GM19025 (cell line): ENCODE measurements around the gene OSBPL5.

Experiments used
- ATAC-seq: cut with Tn5 transposase; IDR thresholded peaks from one replicate; pipeline ENCODE4 v1.9.1; 2021; ENCODE audit warnings: mild to moderate bottlenecking, low read depth, moderate library complexity; ENCODE audit not compliant: unreplicated experiment

OSBPL5 gene

DNA sequence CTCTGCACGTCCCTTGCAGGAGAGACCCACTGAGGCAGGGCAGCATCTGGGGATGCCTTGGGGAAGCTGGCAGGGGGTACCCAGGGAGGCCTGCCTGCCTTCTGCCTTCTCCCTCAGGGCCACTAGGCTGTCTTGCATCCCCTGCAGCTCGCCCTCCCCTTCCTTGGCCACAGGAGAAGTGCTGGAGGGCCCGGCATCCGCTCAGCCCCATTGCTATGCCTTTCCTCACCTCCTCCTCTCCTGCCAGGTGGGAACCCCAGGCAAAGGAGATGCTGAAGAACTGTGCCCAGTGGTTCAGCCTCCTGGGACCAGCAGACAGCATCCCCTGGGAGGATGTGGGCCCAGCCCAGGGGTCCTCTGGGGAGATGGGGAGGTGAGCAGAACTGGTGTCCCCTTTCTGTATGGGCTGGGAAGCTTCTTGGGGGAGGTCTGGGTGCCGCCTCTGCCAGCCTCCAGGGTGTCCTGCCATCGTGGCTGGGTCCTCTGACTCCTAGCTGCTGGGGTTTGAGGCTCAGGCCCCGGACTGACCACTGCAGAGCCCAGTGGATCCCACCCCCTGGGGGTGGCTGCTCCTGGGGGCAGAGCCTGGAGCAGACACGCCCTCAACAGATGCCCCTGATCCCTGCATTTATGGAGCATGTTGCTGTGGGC is 32.9 kb upstream of the OSBPL5 start:
- no peak for ATAC-seq

DNA sequence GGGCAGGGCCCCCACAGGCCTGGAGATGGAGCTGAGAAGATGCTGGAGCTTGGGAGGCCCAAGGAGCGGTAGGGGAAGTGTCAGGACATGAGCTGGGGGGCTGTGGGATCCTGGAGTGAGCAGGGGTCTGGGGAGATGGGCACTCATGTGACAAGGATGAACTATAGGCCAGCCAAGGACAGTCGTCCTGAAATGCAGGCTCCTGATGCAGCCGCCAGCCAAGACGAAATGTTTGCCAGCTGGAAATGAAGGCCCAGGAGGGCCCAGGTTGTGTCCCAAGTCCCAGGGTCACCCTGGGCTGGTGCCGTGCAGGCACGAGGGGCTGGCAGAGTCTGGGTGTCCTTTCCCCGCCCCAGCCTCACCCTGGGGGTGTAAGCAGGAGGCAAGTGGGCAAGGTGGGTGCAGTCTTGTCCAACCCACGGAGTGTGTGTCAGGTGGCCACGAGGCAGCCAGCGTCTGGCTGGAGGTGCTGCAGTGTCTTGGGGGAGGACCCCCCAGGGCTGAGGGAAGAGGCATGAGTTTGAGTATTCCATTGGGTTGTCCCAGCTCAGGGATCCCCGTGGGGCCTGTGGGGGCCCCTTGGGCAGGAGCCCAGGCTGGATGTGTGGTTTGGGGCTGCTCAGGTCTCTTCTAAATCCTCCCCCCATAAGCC is 32.1 kb upstream of the OSBPL5 start:
- no peak for ATAC-seq

- ATAC-seq: no peak
Measured at GRCh38 chr11:3196161-3197043, 31.3 kb upstream of the OSBPL5 start.

DNA sequence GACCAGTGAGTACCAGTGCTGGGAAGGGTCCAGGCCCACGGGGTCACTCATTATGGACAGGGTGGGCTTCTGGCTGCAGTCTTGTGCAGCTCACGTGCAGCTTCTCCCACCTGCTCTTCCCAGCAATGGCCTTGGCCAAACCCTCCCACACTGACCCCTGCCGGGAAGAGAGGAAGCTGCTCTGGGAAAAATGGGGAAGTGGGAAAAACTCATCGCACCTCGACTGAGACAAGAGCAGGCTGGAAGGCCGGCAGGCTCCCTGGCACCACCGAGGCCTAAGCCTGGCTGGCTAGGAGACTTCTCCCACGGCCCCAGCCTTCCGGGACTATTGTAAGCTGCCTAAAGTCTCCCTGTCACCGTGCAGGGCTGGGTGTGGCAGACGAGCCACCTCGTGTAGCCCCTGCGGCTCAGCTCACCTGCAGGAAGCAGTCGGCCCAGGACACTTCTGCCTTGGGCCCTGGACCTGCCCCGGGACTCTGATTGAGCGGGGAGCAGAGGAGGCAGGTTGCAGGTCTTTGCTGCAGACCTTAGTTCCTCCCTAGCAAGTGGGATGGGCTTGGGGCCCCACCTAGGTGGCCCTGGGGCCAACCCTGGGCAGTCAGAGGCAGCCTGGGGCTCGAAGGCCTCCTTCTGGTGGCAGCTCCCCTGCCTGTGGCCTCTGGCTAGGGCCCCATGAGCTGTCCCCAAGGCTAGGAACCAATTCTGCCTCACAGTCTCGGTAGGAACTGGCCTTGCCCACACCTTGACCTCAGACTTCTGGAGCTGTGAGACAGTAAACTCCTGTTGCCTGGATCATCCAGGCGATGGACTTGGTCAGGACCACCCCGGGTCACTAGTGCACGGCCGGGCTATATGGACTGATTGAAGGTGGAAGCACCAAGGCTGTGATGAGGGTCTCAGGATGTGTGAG is 30.4 kb upstream of the OSBPL5 start:
- ATAC-seq: no peak

- ATAC-seq: no peak
Measured at GRCh38 chr11:3194016-3194816, 29.1 kb upstream of the OSBPL5 start.

DNA sequence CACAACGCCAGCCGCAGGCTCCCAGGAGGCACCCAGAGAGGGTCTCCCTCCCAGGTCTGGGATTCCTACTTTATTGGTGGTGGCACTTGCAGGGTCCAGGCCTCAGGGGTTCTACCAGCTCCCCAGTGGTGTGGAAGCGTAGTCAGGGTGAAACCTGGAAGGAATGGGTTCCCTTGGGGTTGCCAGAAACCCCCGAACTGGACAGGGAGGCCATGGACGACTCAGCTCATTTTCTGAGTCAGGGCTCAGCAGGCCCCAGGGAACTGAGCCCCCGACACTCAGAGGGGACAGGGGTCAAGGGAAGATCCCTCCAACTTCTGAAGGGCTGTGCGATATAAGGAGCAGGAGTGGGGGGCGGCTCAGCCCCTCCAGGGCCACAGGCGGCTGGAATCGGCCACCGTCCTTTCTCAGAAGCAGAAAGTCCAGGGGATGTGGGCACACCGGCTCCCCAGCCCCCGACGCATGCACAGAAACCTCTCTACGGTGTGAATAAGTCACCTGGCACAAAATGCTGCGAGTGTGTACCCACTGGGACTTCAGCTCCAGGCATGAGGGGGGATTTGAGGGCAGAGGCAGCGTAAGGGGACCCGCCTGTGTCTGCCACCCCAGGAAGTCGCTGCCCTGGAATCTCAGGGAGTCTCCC is 28.4 kb upstream of the OSBPL5 start:
- ATAC-seq: no peak

DNA sequence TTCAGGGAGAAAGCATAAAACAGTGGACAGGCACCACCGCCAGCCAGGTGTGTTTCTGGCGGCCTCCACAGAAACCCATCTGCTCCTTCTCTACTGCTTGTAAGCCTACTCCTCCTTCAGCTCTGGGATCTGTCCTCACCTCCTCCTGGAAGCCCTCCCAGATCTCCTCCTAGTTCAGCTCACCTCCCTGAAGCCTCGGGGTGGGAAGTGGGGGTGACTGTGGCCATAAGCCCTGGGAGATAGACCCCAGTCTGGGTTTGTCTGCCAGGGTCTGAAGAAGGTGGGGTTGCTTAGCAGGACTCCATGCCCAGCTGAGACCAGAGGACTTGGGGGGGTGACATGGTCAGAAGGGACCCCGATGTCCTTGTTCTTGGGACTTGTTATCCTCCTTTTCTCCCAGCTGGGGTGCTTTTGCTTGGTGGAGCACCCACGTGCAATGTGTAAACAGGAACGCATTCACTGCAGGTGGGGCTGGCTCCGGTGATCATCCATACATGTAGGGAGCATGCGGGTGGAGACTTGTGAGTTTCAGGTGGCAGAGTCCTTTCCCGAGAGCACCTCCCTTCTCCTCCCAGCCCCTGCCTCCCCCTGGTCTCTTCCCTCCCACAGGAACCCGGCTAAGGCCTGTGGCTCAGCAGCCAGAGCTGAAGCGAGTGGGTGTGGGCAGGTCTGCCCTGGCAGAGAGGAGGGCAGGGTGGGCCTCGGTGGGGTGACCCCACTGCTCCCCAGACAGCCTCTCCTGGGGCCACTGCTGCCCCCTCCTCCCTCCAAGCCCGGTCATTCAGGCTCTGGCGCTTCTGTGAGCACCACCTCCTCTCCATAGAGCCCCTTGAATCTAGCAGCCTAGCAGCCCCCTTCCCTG is 27.6 kb upstream of the OSBPL5 start:
- ATAC-seq: no peak

GRCh38 chr11:3191586-3192324 is 26.6 kb upstream of the OSBPL5 start:
- ATAC-seq: no peak

GRCh38 chr11:3190600-3190999 is 25.5 kb upstream of the OSBPL5 start:
- ATAC-seq: no peak

DNA sequence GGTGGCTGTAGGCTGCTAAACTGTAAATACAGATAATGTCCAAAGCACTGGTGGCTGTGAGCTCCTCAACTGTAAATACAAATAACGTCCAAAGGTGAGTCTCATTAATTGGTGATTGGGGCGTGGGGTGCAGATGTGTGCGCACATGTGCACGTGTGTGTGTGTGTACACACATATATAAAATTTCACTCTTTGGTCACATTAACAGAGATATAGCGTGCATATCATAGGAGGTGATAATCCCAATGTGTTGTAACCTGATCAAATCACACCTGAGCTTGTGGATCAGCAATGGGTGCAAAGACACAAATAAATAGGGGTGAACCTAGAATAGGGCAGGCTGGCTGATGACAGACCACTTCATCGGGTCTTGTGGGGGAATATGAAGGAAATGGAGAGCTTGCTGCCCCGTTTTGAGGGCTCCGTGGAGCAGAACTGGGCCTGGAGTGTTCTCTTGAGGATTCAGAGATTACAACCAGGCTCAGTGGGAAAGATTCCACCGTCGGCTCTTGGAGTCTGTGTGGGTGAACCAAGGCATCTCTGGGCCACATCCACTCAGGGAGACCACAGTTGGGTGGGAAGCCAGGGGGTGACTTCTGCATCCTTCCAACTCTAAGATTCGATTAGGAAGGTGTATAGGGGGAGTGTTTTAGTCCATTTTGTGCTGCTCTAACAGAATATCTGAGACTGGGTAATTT is 24.9 kb upstream of the OSBPL5 start:
- ATAC-seq: no peak

DNA sequence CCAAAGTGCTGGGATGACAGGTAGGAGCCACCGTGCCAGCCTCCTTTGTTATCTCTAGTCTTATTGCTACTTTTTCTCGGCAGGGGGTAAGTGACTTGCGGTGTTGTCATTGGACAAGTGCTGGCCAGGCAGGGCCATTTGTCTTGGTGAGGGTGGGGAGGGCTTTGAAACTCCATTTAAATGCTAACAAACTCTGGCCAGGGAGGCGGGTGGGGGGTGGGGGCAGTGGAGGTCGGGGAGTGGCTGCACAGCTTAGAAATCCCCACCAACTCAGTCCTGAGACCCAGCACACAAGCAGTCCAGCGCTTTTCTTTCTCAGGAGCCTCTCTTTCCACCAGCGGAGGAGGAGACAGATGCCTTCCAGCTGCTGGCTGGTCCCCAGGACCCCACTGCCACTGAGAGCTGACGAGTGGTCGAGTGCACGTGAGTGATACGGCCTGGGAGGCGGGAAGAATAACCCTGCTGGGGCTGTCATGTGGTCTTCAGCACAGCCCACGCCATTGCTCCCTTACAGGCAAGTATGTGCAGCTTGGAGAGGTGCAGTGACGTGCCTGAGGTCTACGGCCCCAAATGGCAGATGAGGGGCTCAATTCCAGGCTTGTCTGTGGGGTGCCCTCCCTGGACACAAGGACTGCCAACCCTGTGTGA is 24.2 kb upstream of the OSBPL5 start:
- ATAC-seq: no peak

GRCh38 chr11:3188496-3189195 is 23.5 kb upstream of the OSBPL5 start:
- ATAC-seq: no peak

DNA sequence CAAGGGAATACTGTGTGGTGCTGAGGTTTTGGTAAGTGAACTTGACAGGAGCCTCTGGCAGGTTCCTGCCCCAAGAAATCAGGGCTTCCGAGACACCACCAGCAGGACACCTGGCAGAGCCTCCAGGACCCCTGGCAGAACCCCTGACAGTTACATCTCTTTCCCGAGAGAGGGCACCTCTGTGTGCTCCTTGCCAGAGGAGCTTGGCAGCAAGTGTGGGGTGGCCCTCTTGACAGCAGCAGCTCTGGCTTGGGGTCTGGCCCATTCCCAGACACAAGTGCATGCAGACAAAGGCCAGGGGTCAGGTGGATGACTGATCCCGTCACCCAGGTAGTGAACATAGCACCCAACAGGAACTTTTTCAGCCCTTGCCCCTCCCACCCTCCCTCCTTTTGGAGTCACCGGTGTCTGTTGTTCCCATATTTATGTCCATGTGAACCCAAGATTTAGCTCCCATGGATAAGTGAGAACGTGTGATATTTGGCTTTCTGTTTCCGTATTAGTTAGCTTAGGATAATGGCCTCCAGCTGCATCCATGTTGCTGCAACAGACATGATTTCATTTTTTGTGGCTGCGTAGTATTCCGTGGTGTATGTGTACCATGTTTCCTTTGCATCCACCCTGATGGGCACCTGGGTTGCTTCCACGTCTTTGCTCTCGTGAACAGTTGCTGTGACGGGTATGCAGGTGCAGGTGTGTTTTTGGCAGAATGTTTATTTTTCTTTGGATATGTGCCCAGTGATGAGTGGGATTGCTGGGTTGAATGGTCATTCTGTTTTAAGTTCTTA is 21.2 kb upstream of the OSBPL5 start:
- no peak for ATAC-seq

DNA sequence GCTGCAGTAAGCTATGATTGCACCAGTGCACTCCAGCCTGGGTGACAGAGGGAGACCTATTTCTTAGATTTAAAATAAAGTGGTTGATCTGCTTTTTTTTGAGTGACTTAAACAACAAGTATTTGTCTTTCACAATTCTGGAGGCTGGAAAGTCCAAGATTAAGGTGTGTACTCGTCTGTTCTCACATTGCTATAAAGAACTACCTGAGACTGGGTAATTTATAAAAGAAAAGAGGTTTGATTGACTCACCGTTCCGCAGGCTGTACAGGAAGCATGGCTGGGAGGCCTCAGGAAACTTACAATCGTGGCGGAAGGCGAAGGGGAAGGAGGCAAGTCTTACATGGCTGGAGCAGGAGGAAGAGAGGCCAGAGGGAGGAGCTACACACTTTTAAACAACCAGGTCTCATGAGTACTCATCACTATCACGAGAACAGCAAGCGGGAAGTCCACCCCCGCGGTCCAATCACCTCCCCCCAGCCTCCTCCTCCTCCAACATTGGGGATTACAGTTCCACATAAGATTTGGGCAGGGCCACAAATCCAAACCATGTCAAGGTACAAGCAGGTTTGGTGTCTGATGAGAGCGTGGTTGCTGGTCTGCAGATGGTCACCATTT is 19.7 kb upstream of the OSBPL5 start:
- ATAC-seq: no peak

- ATAC-seq: no peak
Measured at GRCh38 chr11:3183523-3183922, 18.4 kb upstream of the OSBPL5 start.
